ENCODE data around the gene GIMAP8.
"Not testable (repeated sequence)": the region's sequence is repeated elsewhere in the genome, so short reads cannot be mapped to it uniquely, and the experiment has no call there.

GIMAP8 gene

DNA sequence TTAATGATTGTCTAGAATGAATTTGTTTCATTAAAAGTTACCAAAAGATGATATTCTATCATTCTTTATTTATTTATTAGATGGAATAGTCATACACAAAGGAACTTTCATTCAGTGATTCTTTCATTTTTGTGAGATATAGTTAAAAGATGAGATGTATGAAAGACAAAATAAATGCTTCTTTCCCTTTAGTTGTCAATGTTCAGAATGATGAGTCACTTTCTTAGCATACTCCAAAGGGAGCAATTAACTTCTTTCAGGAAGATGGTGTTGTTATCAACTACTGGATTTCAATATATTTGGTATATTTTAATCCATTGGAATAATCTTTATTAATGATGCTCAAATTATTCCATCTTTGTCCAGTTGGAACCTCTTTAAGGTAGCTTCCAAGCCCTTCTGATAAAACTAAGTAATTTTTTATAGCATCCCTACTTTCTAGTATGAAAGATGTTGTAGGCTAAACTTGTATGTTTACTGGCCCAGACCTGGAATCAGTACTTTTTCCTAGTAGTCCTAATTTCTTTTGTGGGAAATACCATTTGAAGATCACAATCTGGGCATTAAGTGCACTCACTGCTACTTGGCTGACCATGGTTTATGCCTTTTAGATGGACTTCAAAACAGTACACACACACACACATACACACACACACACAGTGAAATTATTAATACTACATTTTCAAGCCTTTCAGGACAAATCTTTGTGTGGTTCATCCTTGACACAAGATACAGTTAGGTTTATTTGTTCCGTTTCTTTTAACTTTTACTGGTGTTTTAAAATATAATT is 66.7 kb downstream of the GIMAP8 start:
- no peak for DNase-seq

DNA sequence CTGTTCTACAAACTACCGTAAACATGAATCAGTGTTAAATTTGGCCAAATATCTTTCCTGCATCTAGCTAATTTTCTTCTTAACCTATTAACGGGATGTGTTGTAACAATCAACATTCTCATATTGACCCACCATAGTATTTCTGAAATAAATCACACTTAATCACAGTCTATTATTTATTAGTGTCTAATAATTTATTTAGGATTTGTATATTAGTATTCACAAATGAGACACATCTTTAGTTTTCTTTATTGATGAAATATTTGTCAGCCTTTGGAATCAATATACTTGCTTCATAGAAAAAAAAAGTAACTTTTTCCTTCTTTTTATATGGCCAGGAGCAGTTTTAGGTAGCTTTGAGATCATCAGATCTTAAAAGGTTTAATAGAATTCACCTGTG is 68.9 kb downstream of the GIMAP8 start:
- DNase-seq, result no peak

DNA sequence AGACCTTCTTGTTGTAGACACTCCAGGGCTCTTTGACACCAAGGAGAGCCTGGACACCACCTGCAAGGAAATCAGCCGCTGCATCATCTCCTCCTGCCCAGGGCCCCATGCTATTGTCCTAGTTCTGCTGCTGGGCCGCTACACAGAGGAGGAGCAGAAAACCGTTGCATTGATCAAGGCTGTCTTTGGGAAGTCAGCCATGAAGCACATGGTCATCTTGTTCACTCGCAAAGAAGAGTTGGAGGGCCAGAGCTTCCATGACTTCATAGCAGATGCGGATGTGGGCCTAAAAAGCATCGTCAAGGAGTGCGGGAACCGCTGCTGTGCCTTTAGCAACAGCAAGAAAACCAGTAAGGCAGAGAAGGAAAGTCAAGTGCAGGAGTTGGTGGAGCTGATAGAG is 69.7 kb downstream of the GIMAP8 start:
- DNase-seq, result no peak

DNA sequence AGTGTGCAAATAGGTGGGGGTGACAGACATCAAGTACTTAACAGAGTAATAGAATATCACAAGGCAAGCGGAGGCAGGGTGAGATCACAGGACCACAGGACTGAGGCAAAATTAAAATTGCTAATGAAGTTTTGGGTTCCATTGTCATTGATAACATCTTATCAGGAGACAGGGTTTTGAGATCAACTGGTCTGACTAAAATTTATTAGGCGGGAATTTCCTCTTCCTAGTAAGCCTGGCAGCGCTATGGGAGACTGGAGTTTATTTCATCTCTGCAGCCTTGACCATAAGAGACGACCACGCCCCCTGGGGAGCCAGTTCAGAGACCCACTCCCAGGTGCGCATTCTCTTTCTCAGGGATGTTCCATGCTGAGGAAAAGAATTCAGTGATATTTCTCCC is 72.5 kb downstream of the GIMAP8 start:
- DNase-seq, result not testable (repeated sequence)

DNA sequence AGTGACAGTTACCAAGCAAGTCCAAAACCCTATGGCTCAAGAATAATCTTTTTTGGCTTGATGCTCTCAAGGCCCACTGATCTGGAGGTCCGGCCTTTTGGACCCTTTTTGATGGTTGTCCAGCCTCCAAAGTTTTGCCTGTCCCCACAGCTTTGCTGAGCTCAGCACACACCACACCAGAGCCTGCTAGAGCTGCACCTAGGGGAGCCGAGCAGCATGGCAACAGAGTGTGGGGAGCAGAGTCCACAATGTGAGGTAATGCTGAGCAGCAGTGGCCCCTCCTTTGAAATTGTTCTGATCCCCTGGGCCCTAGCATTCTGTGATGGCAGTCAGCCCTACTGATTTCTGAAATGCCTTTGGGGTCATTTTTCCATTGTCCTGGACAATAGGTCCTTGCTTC is 73.6 kb downstream of the GIMAP8 start:
- DNase-seq, result no peak

All from NCI-H524 treated with DMSO at 0.1 percent for 48 hours (cell line).